IMR-90 (cell line): ENCODE results near the gene USP10. TPM values are rescaled to one million over a fixed set of nuclear protein-coding genes. Genes with fewer than 3 reads are reported as not detected.

Experiments
- ATAC-seq: fragments of 200-7000 bp; cut with Tn5 transposase; 2 replicates; pipeline ENCODE4 v1.9.1; 2020; ENCODE audit warnings: low read depth, mild to moderate bottlenecking, moderate library complexity
- BruUV-seq: library from RNA; stranded (reverse); fragments of 400-500 nt; replicated peaks from 2 replicates; lab custom pipeline; 2021; lab: Mats Ljungman, UMichigan
- CTCF ChIA-PET: fragments of 300-600 bp; formaldehyde crosslinking; extraction: SDS; loops from one replicate; lab custom pipeline; 2021; ENCODE audit warnings: antibody characterized with exemption; lab: Yijun Ruan, JAX
- POLR2A ChIA-PET: fragments of 300-600 bp; sonication (Branson Sonifier 250); formaldehyde crosslinking; loops from one replicate; lab custom pipeline; 2022; ENCODE audit warnings: antibody characterized with exemption; ENCODE audit not compliant: unreplicated experiment; lab: Charles Lee
- DNase-seq: peaks from one replicate; pipeline ENCODE4 v3.0.0; 2013
- H2AFZ ChIP-seq: replicated peaks from 2 replicates; pipeline ENCODE3; 2013; ENCODE audit warnings: low read length, mild to moderate bottlenecking; ENCODE audit not compliant: poor library complexity
- H2AK5ac ChIP-seq: 2 replicates; pipeline ENCODE4 v1.6.1; 2013; ENCODE audit warnings: low read depth, low read length, inconsistent platforms
- H2AK9ac ChIP-seq: replicated peaks from 2 replicates; pipeline ENCODE3; 2013; ENCODE audit warnings: mild to moderate bottlenecking, low read depth, low read length, moderate library complexity; ENCODE audit not compliant: poor library complexity
- H2BK120ac ChIP-seq: 2 replicates; pipeline ENCODE4 v1.6.1; 2013; ENCODE audit warnings: low read depth, low read length, inconsistent platforms
- H2BK15ac ChIP-seq: 3 replicates; pipeline ENCODE4 v1.6.1; 2013; ENCODE audit warnings: low read depth, low read length, inconsistent platforms
- H2BK20ac ChIP-seq: 2 replicates; pipeline ENCODE4 v1.6.1; 2013; ENCODE audit warnings: low read depth, mild to moderate bottlenecking, inconsistent platforms, low read length, moderate library complexity
- H2BK5ac ChIP-seq: 2 replicates; pipeline ENCODE4 v1.6.1; 2013; ENCODE audit warnings: mild to moderate bottlenecking, low read depth, low read length, inconsistent platforms; ENCODE audit not compliant: poor library complexity, severe bottlenecking
- H3K14ac ChIP-seq: replicated peaks from 2 replicates; pipeline ENCODE4 v1.6.1; 2013; ENCODE audit warnings: low read depth, low read length, inconsistent platforms
- H3K18ac ChIP-seq: 2 replicates; pipeline ENCODE4 v1.6.1; 2013; ENCODE audit warnings: low read depth, low read length, control low read depth
- H3K23ac ChIP-seq: 2 replicates; pipeline ENCODE4 v1.6.1; 2013; ENCODE audit warnings: low read depth, low read length, inconsistent platforms
- H3K27ac ChIP-seq: 2 replicates; pipeline ENCODE4 v1.5.1; 2013; ENCODE audit warnings: mild to moderate bottlenecking, control low read depth, low read length; ENCODE audit not compliant: insufficient read depth
- H3K27me3 ChIP-seq: 2 replicates; pipeline ENCODE4 v1.6.1; 2013; ENCODE audit warnings: low read length; ENCODE audit not compliant: control insufficient read depth, insufficient read depth
- H3K36me3 ChIP-seq: 2 replicates; pipeline ENCODE4 v1.6.1; 2013; ENCODE audit warnings: low read length, mixed read lengths; ENCODE audit not compliant: control insufficient read depth, insufficient read depth
- H3K4ac ChIP-seq: 2 replicates; pipeline ENCODE4 v1.6.1; 2013; ENCODE audit warnings: low read depth, low read length, inconsistent platforms
- H3K4me1 ChIP-seq: 2 replicates; pipeline ENCODE4 v1.6.1; 2013; ENCODE audit warnings: low read length, mixed read lengths; ENCODE audit not compliant: control insufficient read depth, insufficient read depth
- H3K4me2 ChIP-seq: 2 replicates; pipeline ENCODE4 v1.6.1; 2013; ENCODE audit warnings: low read depth, mild to moderate bottlenecking, control low read depth, low read length, moderate library complexity
- H3K4me3 ChIP-seq: 2 replicates; pipeline ENCODE4 v1.5.1; 2013; ENCODE audit warnings: low read depth, mild to moderate bottlenecking, control low read depth, low read length, moderate library complexity; ENCODE audit not compliant: insufficient read depth
- H3K56ac ChIP-seq: 2 replicates; pipeline ENCODE4 v1.6.1; 2013; ENCODE audit warnings: low read length, inconsistent platforms; ENCODE audit not compliant: insufficient read depth; ENCODE audit errors: extremely low read depth
- H3K79me1 ChIP-seq, 2 experiments: 2 replicates each; pipeline ENCODE4 v1.6.1; 2013; ENCODE audit warnings: low read length in 2 of 2, inconsistent platforms in 1 of 2, low read depth in 1 of 2
- H3K9ac ChIP-seq: 2 replicates; pipeline ENCODE4 v1.6.1; 2013; ENCODE audit warnings: low read depth, low read length, control low read depth
- H3K9me1 ChIP-seq: 2 replicates; pipeline ENCODE4 v1.6.1; 2013; ENCODE audit warnings: low read length, inconsistent platforms; ENCODE audit not compliant: insufficient read depth
- H3K9me3 ChIP-seq: 2 replicates; pipeline ENCODE4 v1.6.1; 2013; ENCODE audit warnings: low read length; ENCODE audit not compliant: control insufficient read depth, insufficient read depth
- H4K20me1 ChIP-seq: 2 replicates; pipeline ENCODE4 v1.6.1; 2013; ENCODE audit warnings: low read length, inconsistent platforms; ENCODE audit not compliant: insufficient read depth
- H4K5ac ChIP-seq: 2 replicates; pipeline ENCODE4 v1.6.1; 2013; ENCODE audit warnings: mild to moderate bottlenecking, low read depth, low read length, control low read depth
- H4K8ac ChIP-seq, 2 experiments: 2 replicates each; pipeline ENCODE4 v1.6.1; 2013; ENCODE audit warnings: low read depth in 2 of 2, low read length in 2 of 2, control low read depth in 1 of 2, inconsistent platforms in 1 of 2
- H4K91ac ChIP-seq: 2 replicates; pipeline ENCODE4 v1.6.1; 2013; ENCODE audit warnings: low read depth, low read length, inconsistent platforms; ENCODE audit not compliant: insufficient read depth
- BHLHE40 ChIP-seq: fragments of 150-350 bp; IDR thresholded peaks from 2 replicates; pipeline ENCODE4 v1.6.1; 2016; ENCODE audit warnings: mild to moderate bottlenecking, low read depth, low read length
- CEBPB ChIP-seq: IDR thresholded peaks from 2 replicates; pipeline ENCODE4 v1.6.1; 2012; ENCODE audit warnings: low read depth, low read length, improper control_type of control experiment
- CHD1 ChIP-seq: IDR thresholded peaks from 2 replicates; pipeline ENCODE4 v1.6.1; 2012; ENCODE audit warnings: low read depth, low read length, improper control_type of control experiment
- CTCF ChIP-seq: conservative IDR thresholded peaks from 2 replicates; pipeline ENCODE4 v1.5.1; 2012; ENCODE audit warnings: mild to moderate bottlenecking, low read depth, low read length, improper control_type of control experiment
- ELK1 ChIP-seq: fragments of 150-350 bp; IDR thresholded peaks from 2 replicates; pipeline ENCODE4 v1.6.1; 2016; ENCODE audit warnings: low read depth, mild to moderate bottlenecking, low read length, moderate library complexity, borderline replicate concordance
- FOS ChIP-seq: fragments of 150-350 bp; IDR thresholded peaks from 2 replicates; pipeline ENCODE4 v1.6.1; 2016; ENCODE audit warnings: low read depth, low read length
- MAFK ChIP-seq: IDR thresholded peaks from 2 replicates; pipeline ENCODE4 v1.6.1; 2012; ENCODE audit warnings: low read depth, low read length, improper control_type of control experiment
- MAZ ChIP-seq: IDR thresholded peaks from 2 replicates; pipeline ENCODE4 v1.6.1; 2012; ENCODE audit warnings: low read depth, mild to moderate bottlenecking, low read length, improper control_type of control experiment, moderate library complexity, borderline replicate concordance
- MXI1 ChIP-seq: IDR thresholded peaks from 2 replicates; pipeline ENCODE4 v1.6.1; 2012; ENCODE audit warnings: low read depth, mild to moderate bottlenecking, low read length, moderate library complexity, borderline replicate concordance
- NFE2L2 ChIP-seq: fragments of 150-350 bp; IDR thresholded peaks from 2 replicates; pipeline ENCODE4 v1.6.1; 2016; ENCODE audit warnings: low read depth, mild to moderate bottlenecking, low read length
- POLR2A ChIP-seq: IDR thresholded peaks from 2 replicates; pipeline ENCODE4 v1.6.1; 2012; ENCODE audit warnings: mild to moderate bottlenecking, low read depth, low read length
- RAD21 ChIP-seq: IDR thresholded peaks from 2 replicates; pipeline ENCODE4 v1.6.1; 2012; ENCODE audit warnings: low read length, improper control_type of control experiment
- RCOR1 ChIP-seq: IDR thresholded peaks from 2 replicates; pipeline ENCODE4 v1.6.1; 2012; ENCODE audit warnings: mild to moderate bottlenecking, low read length, improper control_type of control experiment; ENCODE audit not compliant: insufficient replicate concordance
- RFX5 ChIP-seq: IDR thresholded peaks from 2 replicates; pipeline ENCODE4 v1.8.0; 2012; ENCODE audit warnings: low read depth, mild to moderate bottlenecking, low read length, moderate library complexity
- SMC3 ChIP-seq: fragments of 150-350 bp; IDR thresholded peaks from 2 replicates; pipeline ENCODE4 v1.6.1; 2016; ENCODE audit warnings: low read depth, mild to moderate bottlenecking, antibody characterized with exemption, low read length, moderate library complexity
- USF2 ChIP-seq: fragments of 150-350 bp; IDR thresholded peaks from 2 replicates; pipeline ENCODE4 v1.6.1; 2017; ENCODE audit warnings: mild to moderate bottlenecking, antibody characterized with exemption, low read length, low read depth
- WGBS, 2 experiments: methylation state at CpG; one replicate each; pipeline versions ENCODE4 v1.1.5 to v1.1.7; 2013; ENCODE audit warnings: missing lambda C conversion rate in 2 of 2; ENCODE audit not compliant: insufficient read length in 1 of 2; ENCODE audit errors: extremely low coverage in 2 of 2; 5-methylcytosine and 5-hydroxymethylcytosine counted together
- dilution Hi-C: fragments of 300-500 bp; cut with HindIII; formaldehyde crosslinking; loops from one replicate; pipeline ENCODE4 v1.14.3; 2018; ENCODE audit warnings: low sequenced_read_pairs; ENCODE audit not compliant: unreplicated experiment
- in situ Hi-C: fragments of 300-500 bp; cut with MboI; formaldehyde crosslinking; loops from 3 replicates; pipeline ENCODE4 v1.14.3; 2019; ENCODE audit warnings: low sequenced_read_pairs, inconsistent platforms, mixed read lengths
- intact Hi-C: fragments of 100-400 bp; cut with micrococcal nuclease; formaldehyde crosslinking; loops from 2 replicates; pipeline ENCODE4 v1.10.0; 2022
- polyA plus RNA-seq, 3 experiments: library from polyadenylated mRNA; depleted of rRNA; stranded (reverse); fragments of >200 nt; gene quantifications; 2 replicates each; pipeline ENCODE4 v1.2.3, GENCODE V29; 2012; ENCODE audit warnings: low replicate concordance in 1 of 3
- total RNA-seq: library from RNA; depleted of rRNA; stranded (reverse); fragments of >200 nt; gene quantifications from 2 replicates; pipeline ENCODE4 v1.2.3, GENCODE V29; 2012

USP10 gene
- total and polyA plus RNA-seq, 2 of the 4 experiments (the other 2 are of a cell fraction) = 54.3 to 79.0 TPM

- dilution Hi-C loops = no loop called here
These were observed 29.7 kb upstream of the USP10 start for GRCh38 chr16:84670063-84670462.

More at GRCh38 chr16:84670063-84670462, 29.7 kb upstream of the USP10 start:
- no peaks in the 10 kb centered on the region for H3K9me3 ChIP-seq
- H3K9ac ChIP-seq = no peak overlapping the region
- H3K36me3 ChIP-seq = peaks cover 15% of the 10 kb centered on the region; the same call in 1 of the 2 replicates
- no peak overlapping the region for H2BK15ac ChIP-seq
- no peak overlapping the region for H4K8ac ChIP-seq
- H2AK5ac ChIP-seq = no peak overlapping the region
- no peak overlapping the region for H3K4me3 ChIP-seq
- no peak for TF ChIP-seq RCOR1
- TF ChIP-seq FOS = no peak
- TF ChIP-seq RFX5 = no peak
- no peak for TF ChIP-seq ELK1
- no peak for TF ChIP-seq RAD21
- TF ChIP-seq CHD1 = no peak
- TF ChIP-seq POLR2A = no peak
- TF ChIP-seq MAZ = no peak
- TF ChIP-seq NFE2L2 = no peak
- TF ChIP-seq USF2 = no peak
- no peak for TF ChIP-seq MXI1
- TF ChIP-seq CEBPB = no peak
- TF ChIP-seq BHLHE40 = no peak
- no peak for TF ChIP-seq CTCF
- TF ChIP-seq MAFK = no peak
- TF ChIP-seq SMC3 = no peak
- no TSS peak for BruUV-seq
- no peak overlapping the region for H3K4ac ChIP-seq
- H3K23ac ChIP-seq = no peak overlapping the region
- no peak for ATAC-seq
- CTCF ChIA-PET = no interaction called here
- H2BK120ac ChIP-seq = no peak overlapping the region
- no peak for DNase-seq
- 87% methylated on average over 3 of the region's 12 CpGs; no CpG with 5 or more reads in 1 of the 2 experiments for WGBS, 2 experiments
- no peak overlapping the region for H3K14ac ChIP-seq
- no peaks in the 10 kb centered on the region for H3K4me1 ChIP-seq
- H3K27ac ChIP-seq = no peak overlapping the region
- peaks cover 3% of the 10 kb centered on the region for H4K20me1 ChIP-seq
- no peak overlapping the region for H2AK9ac ChIP-seq
- no peak overlapping the region for H4K91ac ChIP-seq
- H3K18ac ChIP-seq = no peak overlapping the region
- peaks cover 3% of the 10 kb centered on the region; the same call in 1 of the 2 replicates for H3K9me1 ChIP-seq
- in situ Hi-C loops = no loop called here
- no peak overlapping the region for H3K56ac ChIP-seq
- no peak overlapping the region for H3K4me2 ChIP-seq
- peaks cover 4 to 13% of the 10 kb centered on the region in 2 experiments; a peak in 2 of 4 replicates for H3K79me1 ChIP-seq
- POLR2A ChIA-PET = no interaction called here
- H2BK5ac ChIP-seq = no peak overlapping the region
- no peak overlapping the region for H4K5ac ChIP-seq
- intact Hi-C loops = loop anchor here (5.0 kb wide), 1 partner anchor 302 kb away; no protein-coding TSS in a partner anchor
- H2AFZ ChIP-seq = no peak overlapping the region
- no peak overlapping the region for H2BK20ac ChIP-seq
- no peaks in the 10 kb centered on the region for H3K27me3 ChIP-seq
